Measurements from ENCODE around the gene IRX6.

GRCh38 chr16:55359946-55360345 lies 35.9 kb downstream of the IRX6 start:
- TF ChIP-seq CTCF (IDR thresholded peaks at IDR 0.05) = no peak
- no peak for TF ChIP-seq POLR2A (IDR thresholded peaks at IDR 0.05)
